Activated naive CD8-positive, alpha-beta T cell (primary cell): ENCODE results near the gene AGAP1.

ENCODE experiments used
- H3K27ac Mint-ChIP-seq: one replicate; pipeline ENCODE4 v1.8.0; 2021; ENCODE audit warnings: mixed read lengths
- H3K27me3 Mint-ChIP-seq: one replicate; pipeline ENCODE4 v1.8.0; 2021; ENCODE audit warnings: mixed read lengths
- H3K36me3 Mint-ChIP-seq: one replicate; pipeline ENCODE4 v1.8.0; 2021; ENCODE audit warnings: mixed read lengths
- H3K4me1 Mint-ChIP-seq: one replicate; pipeline ENCODE4 v1.8.0; 2021; ENCODE audit warnings: low read depth, mixed read lengths
- H3K4me3 Mint-ChIP-seq: one replicate; pipeline ENCODE4 v1.8.0; 2021; ENCODE audit warnings: mild to moderate bottlenecking, mixed read lengths
- H3K9me3 Mint-ChIP-seq: one replicate; pipeline ENCODE4 v1.8.0; 2021; ENCODE audit warnings: low read depth, mixed read lengths

The AGAP1 gene

GRCh38 chr2:235493775-235494715 lies at the start of gene AGAP1:
Gene AGAP1 (plus strand): TSS chr2:235494043.
- Mint-ChIP-seq H3K36me3 (no peaks in the 10 kb centered on the region), H3K9me3 (no peaks in the 10 kb centered on the region), H3K4me1 (peaks cover 13% of the 10 kb centered on the region), H3K27me3 (peaks cover 23% of the 10 kb centered on the region), H3K27ac (no peak within 1 kb of the TSS), H3K4me3 (peak within 1 kb of the TSS; percentile 88)

GRCh38 chr2:235444101-235444597 lies 49.7 kb upstream of the AGAP1 start:
- Mint-ChIP-seq H3K4me1 (no peaks in the 10 kb centered on the region), H3K36me3 (no peaks in the 10 kb centered on the region), H3K4me3 (no peak overlapping the region), H3K9me3 (no peaks in the 10 kb centered on the region), H3K27me3 (peaks cover 2% of the 10 kb centered on the region), H3K27ac (no peak overlapping the region)

GRCh38 chr2:235445116-235445515 lies 48.7 kb upstream of the AGAP1 start:
- no peaks in the 10 kb centered on the region for H3K9me3 Mint-ChIP-seq
- H3K27ac Mint-ChIP-seq = no peak overlapping the region
- H3K4me1 Mint-ChIP-seq = no peaks in the 10 kb centered on the region
- no peaks in the 10 kb centered on the region for H3K36me3 Mint-ChIP-seq
- H3K27me3 Mint-ChIP-seq = peaks cover 2% of the 10 kb centered on the region
- no peak overlapping the region for H3K4me3 Mint-ChIP-seq

- H3K27me3 Mint-ChIP-seq = peaks cover 4% of the 10 kb centered on the region
- no peak overlapping the region for H3K4me3 Mint-ChIP-seq
- no peak overlapping the region for H3K27ac Mint-ChIP-seq
- H3K4me1 Mint-ChIP-seq = no peaks in the 10 kb centered on the region
- no peaks in the 10 kb centered on the region for H3K9me3 Mint-ChIP-seq
- H3K36me3 Mint-ChIP-seq = no peaks in the 10 kb centered on the region
Observed at GRCh38 chr2:235446082-235446481, 47.8 kb upstream of the AGAP1 start.

- Mint-ChIP-seq H3K27ac (no peak overlapping the region), H3K4me1 (no peaks in the 10 kb centered on the region), H3K4me3 (no peak overlapping the region), H3K27me3 (peaks cover 5% of the 10 kb centered on the region), H3K36me3 (no peaks in the 10 kb centered on the region), H3K9me3 (no peaks in the 10 kb centered on the region)
Observed at GRCh38 chr2:235447210-235447609, 46.6 kb upstream of the AGAP1 start.

GRCh38 chr2:235449568-235449967 lies 44.3 kb upstream of the AGAP1 start:
- Mint-ChIP-seq H3K27me3 (peaks cover 7% of the 10 kb centered on the region), H3K36me3 (no peaks in the 10 kb centered on the region), H3K27ac (no peak overlapping the region), H3K4me3 (no peak overlapping the region), H3K9me3 (no peaks in the 10 kb centered on the region), H3K4me1 (no peaks in the 10 kb centered on the region)

- Mint-ChIP-seq H3K4me1 (no peaks in the 10 kb centered on the region), H3K27ac (no peak overlapping the region), H3K9me3 (no peaks in the 10 kb centered on the region)
Observed at GRCh38 chr2:235453605-235454151, 40.2 kb upstream of the AGAP1 start.

GRCh38 chr2:235458839-235459273 lies 35.0 kb upstream of the AGAP1 start:
- peaks cover 14% of the 10 kb centered on the region for H3K27me3 Mint-ChIP-seq

More at GRCh38 chr2:235453605-235454151, 40.2 kb upstream of the AGAP1 start:
- H3K4me3 Mint-ChIP-seq = no peak overlapping the region
- no peaks in the 10 kb centered on the region for H3K36me3 Mint-ChIP-seq
- H3K27me3 Mint-ChIP-seq = peaks cover 10% of the 10 kb centered on the region

GRCh38 chr2:235460548-235461047 lies 33.2 kb upstream of the AGAP1 start:
- H3K27me3 Mint-ChIP-seq = peaks cover 20% of the 10 kb centered on the region

More at GRCh38 chr2:235458839-235459273, 35.0 kb upstream of the AGAP1 start:
- Mint-ChIP-seq H3K9me3 (no peaks in the 10 kb centered on the region), H3K36me3 (no peaks in the 10 kb centered on the region), H3K4me1 (no peaks in the 10 kb centered on the region), H3K4me3 (no peak overlapping the region), H3K27ac (no peak overlapping the region)

GRCh38 chr2:235461763-235462414 lies 32.0 kb upstream of the AGAP1 start:
- Mint-ChIP-seq H3K27ac (no peak overlapping the region), H3K9me3 (no peaks in the 10 kb centered on the region), H3K27me3 (peaks cover 19% of the 10 kb centered on the region), H3K4me1 (no peaks in the 10 kb centered on the region), H3K36me3 (no peaks in the 10 kb centered on the region), H3K4me3 (no peak overlapping the region)

More at GRCh38 chr2:235460548-235461047, 33.2 kb upstream of the AGAP1 start:
- no peak overlapping the region for H3K27ac Mint-ChIP-seq
- H3K4me1 Mint-ChIP-seq = no peaks in the 10 kb centered on the region
- no peak overlapping the region for H3K4me3 Mint-ChIP-seq
- H3K36me3 Mint-ChIP-seq = no peaks in the 10 kb centered on the region
- no peaks in the 10 kb centered on the region for H3K9me3 Mint-ChIP-seq

- Mint-ChIP-seq H3K4me1 (no peaks in the 10 kb centered on the region), H3K9me3 (no peaks in the 10 kb centered on the region), H3K36me3 (no peaks in the 10 kb centered on the region), H3K27ac (no peak overlapping the region), H3K4me3 (no peak overlapping the region), H3K27me3 (peaks cover 18% of the 10 kb centered on the region)
Observed at GRCh38 chr2:235462415-235462790, 31.4 kb upstream of the AGAP1 start.

- no peaks in the 10 kb centered on the region for H3K9me3 Mint-ChIP-seq
- H3K27ac Mint-ChIP-seq = no peak overlapping the region
- peaks cover 18% of the 10 kb centered on the region for H3K27me3 Mint-ChIP-seq
Observed at GRCh38 chr2:235463893-235464292, 29.9 kb upstream of the AGAP1 start.

GRCh38 chr2:235467588-235467987 lies 26.3 kb upstream of the AGAP1 start:
- H3K36me3 Mint-ChIP-seq = no peaks in the 10 kb centered on the region

More at GRCh38 chr2:235463893-235464292, 29.9 kb upstream of the AGAP1 start:
- Mint-ChIP-seq H3K4me1 (no peaks in the 10 kb centered on the region), H3K36me3 (no peaks in the 10 kb centered on the region), H3K4me3 (no peak overlapping the region)

GRCh38 chr2:235468978-235469655 lies 24.7 kb upstream of the AGAP1 start:
- Mint-ChIP-seq H3K36me3 (no peaks in the 10 kb centered on the region), H3K27me3 (peaks cover 8% of the 10 kb centered on the region), H3K4me1 (no peaks in the 10 kb centered on the region), H3K27ac (no peak overlapping the region), H3K9me3 (no peaks in the 10 kb centered on the region), H3K4me3 (no peak overlapping the region)

More at GRCh38 chr2:235467588-235467987, 26.3 kb upstream of the AGAP1 start:
- Mint-ChIP-seq H3K4me1 (no peaks in the 10 kb centered on the region), H3K27me3 (peaks cover 16% of the 10 kb centered on the region), H3K27ac (no peak overlapping the region), H3K4me3 (no peak overlapping the region), H3K9me3 (no peaks in the 10 kb centered on the region)
